Trophoblast cell (in vitro differentiated cells and primary cell): ENCODE data around the gene TEAD2.

Source experiments
- DNase-seq, 2 donors: peaks; one replicate each; pipeline ENCODE4 v3.0.0-alpha.2; 2016
- H2AFZ ChIP-seq: 2 replicates; pipeline ENCODE4 v1.6.1; 2013; ENCODE audit warnings: low read length, moderate library complexity, mild to moderate bottlenecking; ENCODE audit not compliant: insufficient read depth, poor library complexity
- H2AK5ac ChIP-seq: 2 replicates; pipeline ENCODE4 v1.6.1; 2013; ENCODE audit warnings: mild to moderate bottlenecking, low read length
- H2BK120ac ChIP-seq: 2 replicates; pipeline ENCODE4 v1.6.1; 2013; ENCODE audit warnings: low read length, mild to moderate bottlenecking, moderate library complexity; ENCODE audit not compliant: insufficient read depth, poor library complexity
- H2BK12ac ChIP-seq: 2 replicates; pipeline ENCODE4 v1.6.1; 2013; ENCODE audit warnings: mild to moderate bottlenecking, low read length, moderate library complexity
- H2BK5ac ChIP-seq: 2 replicates; pipeline ENCODE4 v1.6.1; 2013; ENCODE audit warnings: low read length, low read depth, moderate library complexity, mild to moderate bottlenecking; ENCODE audit not compliant: poor library complexity
- H3K14ac ChIP-seq: 2 replicates; pipeline ENCODE4 v1.6.1; 2013; ENCODE audit warnings: mild to moderate bottlenecking, low read length
- H3K18ac ChIP-seq: 2 replicates; pipeline ENCODE4 v1.6.1; 2013; ENCODE audit warnings: mild to moderate bottlenecking, low read length
- H3K23ac ChIP-seq: 2 replicates; pipeline ENCODE4 v1.6.1; 2013; ENCODE audit warnings: low read length
- H3K27ac ChIP-seq: 2 replicates; pipeline ENCODE4 v1.5.1; 2013; ENCODE audit warnings: low read depth, mild to moderate bottlenecking, inconsistent platforms, low read length, moderate library complexity
- H3K27me3 ChIP-seq: 2 replicates; pipeline ENCODE4 v1.6.1; 2013; ENCODE audit warnings: inconsistent platforms, mild to moderate bottlenecking, low read length, moderate library complexity; ENCODE audit not compliant: insufficient read depth
- H3K36me3 ChIP-seq, 2 experiments: 1 replicate in 1 of 2; 2 replicates in 1 of 2; pipeline ENCODE4 v1.6.1; 2013; ENCODE audit warnings: low read length in 2 of 2, mild to moderate bottlenecking in 2 of 2, moderate library complexity in 1 of 2; ENCODE audit not compliant: insufficient read depth in 2 of 2, control insufficient read depth in 1 of 2
- H3K4ac ChIP-seq: 2 replicates; pipeline ENCODE4 v1.6.1; 2013; ENCODE audit warnings: low read depth, mild to moderate bottlenecking, low read length, moderate library complexity
- H3K4me1 ChIP-seq, 2 experiments: 1 replicate in 1 of 2; 2 replicates in 1 of 2; pipeline ENCODE4 v1.6.1; 2013; ENCODE audit warnings: low read length in 2 of 2, mild to moderate bottlenecking in 2 of 2, moderate library complexity in 1 of 2; ENCODE audit not compliant: insufficient read depth in 2 of 2, control insufficient read depth in 1 of 2
- H3K4me2 ChIP-seq: 2 replicates; pipeline ENCODE4 v1.6.1; 2013; ENCODE audit warnings: inconsistent platforms, mild to moderate bottlenecking, low read length, moderate library complexity
- H3K4me3 ChIP-seq: 2 replicates; pipeline ENCODE4 v1.5.1; 2013; ENCODE audit warnings: mild to moderate bottlenecking, low read depth, low read length, inconsistent platforms
- H3K79me1 ChIP-seq: one replicate; pipeline ENCODE4 v1.6.1; 2013; ENCODE audit warnings: low read length
- H3K79me2 ChIP-seq: 2 replicates; pipeline ENCODE4 v1.6.1; 2013; ENCODE audit warnings: low read length, mild to moderate bottlenecking; ENCODE audit not compliant: control insufficient read depth, insufficient read depth, poor library complexity
- H3K9ac ChIP-seq: 2 replicates; pipeline ENCODE4 v1.6.1; 2013; ENCODE audit warnings: mild to moderate bottlenecking, low read length
- H3K9me3 ChIP-seq: 2 replicates; pipeline ENCODE4 v1.6.1; 2013; ENCODE audit warnings: low read depth, mild to moderate bottlenecking, control low read depth, inconsistent platforms, low read length; ENCODE audit not compliant: insufficient read depth
- H4K12ac ChIP-seq: 2 replicates; pipeline ENCODE4 v1.6.1; 2013; ENCODE audit warnings: low read depth, mild to moderate bottlenecking, low read length, moderate library complexity
- H4K8ac ChIP-seq: 2 replicates; pipeline ENCODE4 v1.6.1; 2013; ENCODE audit warnings: low read depth, mild to moderate bottlenecking, low read length, moderate library complexity
- H4K91ac ChIP-seq: one replicate; pipeline ENCODE4 v1.6.1; 2013; ENCODE audit warnings: low read depth, mild to moderate bottlenecking, low read length, moderate library complexity
- WGBS: extraction: QIAGEN DNeasy Blood & Tissue Kit; methylation state at CpG from one replicate; pipeline ENCODE4 v1.1.7; 2013; ENCODE audit warnings: missing lambda C conversion rate; ENCODE audit not compliant: insufficient read length, insufficient coverage; ENCODE audit errors: extremely low coverage; 5-methylcytosine and 5-hydroxymethylcytosine counted together

TEAD2 gene

GRCh38 chr19:49348305-49349189, 13.7 kb downstream of the TEAD2 start:
- no peak overlapping the region for H2AK5ac ChIP-seq
- H3K4me2 ChIP-seq = no peak overlapping the region
- H4K8ac ChIP-seq = no peak overlapping the region
- H3K79me2 ChIP-seq = no peaks in the 10 kb centered on the region
- peaks cover 73 to 87% of the 10 kb centered on the region in 2 experiments for H3K36me3 ChIP-seq
- WGBS = no CpG with 5 or more reads among the region's 12 CpGs
- H2BK5ac ChIP-seq = no peak overlapping the region
- no peak overlapping the region for H3K4me3 ChIP-seq
- no peak overlapping the region for H3K9ac ChIP-seq
- H3K27me3 ChIP-seq = no peaks in the 10 kb centered on the region
- no peaks in the 10 kb centered on the region for H3K4me1 ChIP-seq
- peaks cover 2% of the 10 kb centered on the region for H3K9me3 ChIP-seq
- no peak overlapping the region for H3K18ac ChIP-seq
- no peak overlapping the region for H2AFZ ChIP-seq
- H4K91ac ChIP-seq = no peak overlapping the region
- no peak for DNase-seq
- no peak overlapping the region for H3K27ac ChIP-seq
- no peak overlapping the region for H3K23ac ChIP-seq
- no peak overlapping the region for H2BK120ac ChIP-seq
- H3K79me1 ChIP-seq = no peaks in the 10 kb centered on the region
- no peak overlapping the region for H2BK12ac ChIP-seq
- no peak overlapping the region for H3K14ac ChIP-seq
- no peak overlapping the region for H3K4ac ChIP-seq
- H4K12ac ChIP-seq = no peak overlapping the region

DNA sequence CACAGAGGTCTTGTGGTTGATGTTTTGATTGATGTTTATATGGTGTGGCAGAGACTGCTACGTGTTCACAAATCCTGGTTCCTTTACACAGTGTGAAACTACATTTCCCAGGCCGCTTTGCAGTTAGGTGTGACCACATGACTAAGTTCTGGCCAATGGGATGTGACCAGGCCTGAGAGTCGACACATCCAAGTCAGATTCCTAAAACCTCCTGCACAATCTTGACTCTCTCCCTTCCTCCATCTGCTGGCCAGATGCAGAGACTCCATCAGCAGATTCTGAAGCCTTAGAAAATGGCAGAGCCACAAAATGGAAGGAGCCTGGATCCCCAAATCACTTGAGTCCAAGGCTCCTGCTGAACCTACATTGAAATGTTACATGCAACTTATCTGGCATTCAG, 14.4 kb downstream of the TEAD2 start:
- H3K79me2 ChIP-seq = no peaks in the 10 kb centered on the region
- no peak overlapping the region for H3K14ac ChIP-seq
- H4K12ac ChIP-seq = no peak overlapping the region
- no peak overlapping the region for H2AK5ac ChIP-seq
- H3K36me3 ChIP-seq = peaks cover 75 to 87% of the 10 kb centered on the region in 2 experiments
- H3K9me3 ChIP-seq = peaks cover 2% of the 10 kb centered on the region
- no peak overlapping the region for H3K9ac ChIP-seq
- no peak overlapping the region for H4K8ac ChIP-seq
- no peak overlapping the region for H3K4ac ChIP-seq
- no peaks in the 10 kb centered on the region for H3K79me1 ChIP-seq
- no CpG with 5 or more reads among the region's 3 CpGs for WGBS
- no peaks in the 10 kb centered on the region for H3K27me3 ChIP-seq
- no peak overlapping the region for H3K27ac ChIP-seq
- no peak overlapping the region for H2BK120ac ChIP-seq
- no peak overlapping the region for H2BK12ac ChIP-seq
- H4K91ac ChIP-seq = no peak overlapping the region
- no peak overlapping the region for H3K18ac ChIP-seq
- no peak overlapping the region for H3K23ac ChIP-seq
- no peaks in the 10 kb centered on the region for H3K4me1 ChIP-seq
- no peak overlapping the region for H3K4me2 ChIP-seq
- no peak overlapping the region for H2AFZ ChIP-seq
- no peak overlapping the region for H2BK5ac ChIP-seq
- DNase-seq = peak; percentile 44 to 62
- no peak overlapping the region for H3K4me3 ChIP-seq

DNA sequence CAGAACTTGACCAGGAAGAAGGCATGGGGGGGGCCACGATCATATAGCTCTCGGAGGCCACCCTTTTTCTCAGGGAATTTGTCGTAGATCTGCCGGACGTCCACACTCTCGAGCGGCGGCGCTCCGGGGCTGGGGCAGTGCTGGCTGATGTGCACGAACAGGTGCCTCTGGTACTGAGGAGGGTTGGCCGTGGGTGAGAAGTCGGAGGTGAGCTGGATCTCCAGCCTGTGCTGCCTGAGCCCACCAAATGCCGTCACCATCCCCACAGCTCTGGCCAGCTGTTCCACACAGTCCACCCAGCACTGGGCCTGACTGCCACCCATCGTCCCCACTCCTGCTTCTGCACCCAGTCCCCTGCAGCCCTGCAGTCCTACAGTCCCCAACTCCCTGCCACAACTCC, 15.0 kb downstream of the TEAD2 start:
- H3K36me3 ChIP-seq = peaks cover 77 to 90% of the 10 kb centered on the region in 2 experiments
- H4K91ac ChIP-seq = no peak overlapping the region
- H3K23ac ChIP-seq = no peak overlapping the region
- H3K4me1 ChIP-seq = no peaks in the 10 kb centered on the region
- H3K79me2 ChIP-seq = no peaks in the 10 kb centered on the region
- no CpG with 5 or more reads among the region's 15 CpGs for WGBS
- H3K4me3 ChIP-seq = no peak overlapping the region
- no peaks in the 10 kb centered on the region for H3K27me3 ChIP-seq
- H3K9ac ChIP-seq = no peak overlapping the region
- H2BK120ac ChIP-seq = no peak overlapping the region
- H3K4me2 ChIP-seq = no peak overlapping the region
- no peak overlapping the region for H2AK5ac ChIP-seq
- H4K12ac ChIP-seq = no peak overlapping the region
- no peak overlapping the region for H3K14ac ChIP-seq
- H3K27ac ChIP-seq = no peak overlapping the region
- H2BK5ac ChIP-seq = no peak overlapping the region
- H2BK12ac ChIP-seq = no peak overlapping the region
- no peaks in the 10 kb centered on the region for H3K79me1 ChIP-seq
- H4K8ac ChIP-seq = no peak overlapping the region
- H2AFZ ChIP-seq = no peak overlapping the region
- peaks cover 4% of the 10 kb centered on the region for H3K9me3 ChIP-seq
- H3K4ac ChIP-seq = no peak overlapping the region
- H3K18ac ChIP-seq = no peak overlapping the region
- DNase-seq = no peak

DNA sequence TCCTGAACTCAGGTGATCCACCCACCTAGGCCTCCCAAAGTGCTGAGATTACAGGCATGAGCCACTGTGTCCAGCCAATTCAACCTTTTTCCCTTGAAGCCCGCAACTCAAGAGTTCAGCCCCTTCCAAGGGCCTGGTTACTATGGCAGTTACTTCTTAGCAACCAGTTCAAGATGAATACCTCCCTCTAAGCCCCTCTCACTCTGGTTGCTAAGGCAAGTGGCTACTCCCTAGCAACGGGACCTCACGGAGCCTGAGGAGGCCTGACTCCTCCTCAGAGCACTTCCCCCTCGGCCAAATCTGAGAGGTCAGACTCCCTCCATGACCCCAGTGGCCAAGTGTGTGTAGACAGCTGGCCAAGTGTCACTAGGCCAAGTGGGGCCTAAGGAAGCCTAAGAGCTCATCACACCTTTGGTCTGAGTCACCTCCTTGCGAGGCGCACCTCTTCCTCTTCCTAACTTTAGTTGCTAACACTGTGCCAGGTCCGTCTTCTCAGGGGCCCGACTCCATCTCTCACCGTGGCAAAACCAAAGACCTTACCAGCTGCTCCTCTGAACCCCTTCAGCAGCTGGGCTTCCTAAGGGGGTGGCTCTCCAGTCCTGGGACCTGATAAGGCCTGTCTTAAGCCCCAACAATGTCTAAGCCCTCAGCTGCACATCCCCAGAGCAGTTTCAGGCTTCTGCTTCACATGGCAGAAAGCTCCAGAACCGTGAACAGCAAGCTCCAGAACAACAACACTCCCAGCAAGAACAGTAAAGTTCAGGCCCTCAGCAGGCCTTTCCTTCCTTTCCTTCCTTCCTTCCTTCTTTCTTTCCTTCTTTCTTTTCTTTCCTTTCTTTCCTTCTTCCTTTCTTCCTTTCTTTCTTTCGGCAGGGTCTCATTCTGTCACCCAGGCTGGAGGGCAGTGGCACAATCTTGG, 17.5 kb downstream of the TEAD2 start:
- H3K27ac ChIP-seq = no peak overlapping the region
- peaks cover 73 to 88% of the 10 kb centered on the region in 2 experiments for H3K36me3 ChIP-seq
- H2BK12ac ChIP-seq = no peak overlapping the region
- no peaks in the 10 kb centered on the region for H3K27me3 ChIP-seq
- WGBS = no CpG with 5 or more reads among the region's 11 CpGs
- no peaks in the 10 kb centered on the region for H3K79me1 ChIP-seq
- no peak overlapping the region for H3K18ac ChIP-seq
- no peak overlapping the region for H3K14ac ChIP-seq
- H3K4ac ChIP-seq = no peak overlapping the region
- no peak overlapping the region for H4K12ac ChIP-seq
- no peak overlapping the region for H2AK5ac ChIP-seq
- H4K8ac ChIP-seq = no peak overlapping the region
- H2AFZ ChIP-seq = no peak overlapping the region
- no peak for DNase-seq
- H3K4me1 ChIP-seq = peaks cover under 1 to 1% of the 10 kb centered on the region in 2 experiments
- H4K91ac ChIP-seq = no peak overlapping the region
- H3K9ac ChIP-seq = no peak overlapping the region
- no peak overlapping the region for H3K4me3 ChIP-seq
- no peak overlapping the region for H3K23ac ChIP-seq
- H3K9me3 ChIP-seq = peaks cover 6% of the 10 kb centered on the region
- H3K4me2 ChIP-seq = no peak overlapping the region
- H2BK120ac ChIP-seq = no peak overlapping the region
- no peaks in the 10 kb centered on the region for H3K79me2 ChIP-seq
- no peak overlapping the region for H2BK5ac ChIP-seq
